Chondrocyte (in vitro differentiated cells): ENCODE results near the gene KRTAP10-11. TPM values are rescaled to one million over a fixed set of nuclear protein-coding genes. Genes with fewer than 3 reads are reported as not detected.

Source experiments
- DNase-seq: peaks from one replicate; pipeline ENCODE4 v3.0.0; 2021; ENCODE audit warnings: mixed read lengths, low spot score
- H3K27ac Mint-ChIP-seq: one replicate; pipeline ENCODE4 v1.8.0; 2021; ENCODE audit warnings: mild to moderate bottlenecking, moderate library complexity, mixed read lengths; ENCODE audit not compliant: unreplicated experiment
- H3K27me3 Mint-ChIP-seq: 2 replicates; pipeline ENCODE4 v1.8.0; 2021; ENCODE audit warnings: low read depth, mixed read lengths
- H3K36me3 Mint-ChIP-seq: 2 replicates; pipeline ENCODE4 v1.8.0; 2021; ENCODE audit warnings: low read depth, mixed read lengths
- H3K4me1 Mint-ChIP-seq: 2 replicates; pipeline ENCODE4 v1.8.0; 2021; ENCODE audit warnings: low read depth, mild to moderate bottlenecking, mixed read lengths
- H3K4me3 Mint-ChIP-seq: one replicate; pipeline ENCODE4 v1.8.0; 2021; ENCODE audit warnings: mild to moderate bottlenecking, moderate library complexity, mixed read lengths; ENCODE audit not compliant: unreplicated experiment
- H3K9me3 Mint-ChIP-seq: 2 replicates; pipeline ENCODE4 v1.8.0; 2021; ENCODE audit warnings: low read depth, mixed read lengths
- CTCF ChIP-seq: fragments of 200-600 bp; sonication (generic); IDR thresholded peaks from 2 replicates; pipeline ENCODE4 v1.5.0; 2021; ENCODE audit warnings: antibody characterized with exemption, mild to moderate bottlenecking, moderate library complexity
- total RNA-seq: library from RNA; stranded (reverse); gene quantifications from 3 replicates; pipeline ENCODE4 v1.2.1, GENCODE V29; 2021

The KRTAP10-11 gene
- total RNA-seq, 1 donor from 2014 or later = not detected

GRCh38 chr21:44648557-44649311 is 2.5 kb downstream of the KRTAP10-11 start:
- H3K9me3 Mint-ChIP-seq = peaks cover 14% of the 10 kb centered on the region
- no peak overlapping the region for H3K27ac Mint-ChIP-seq
- H3K36me3 Mint-ChIP-seq = peaks cover 6% of the 10 kb centered on the region
- no peak for TF ChIP-seq CTCF
- H3K4me1 Mint-ChIP-seq = no peaks in the 10 kb centered on the region
- H3K4me3 Mint-ChIP-seq = no peak overlapping the region
- peaks cover 26% of the 10 kb centered on the region for H3K27me3 Mint-ChIP-seq
- DNase-seq = no peak

- Mint-ChIP-seq H3K27me3 (peaks cover 29% of the 10 kb centered on the region), H3K4me1 (no peaks in the 10 kb centered on the region), H3K27ac (no peak overlapping the region), H3K4me3 (no peak overlapping the region), H3K36me3 (peaks cover 6% of the 10 kb centered on the region), H3K9me3 (peaks cover 5% of the 10 kb centered on the region)
- no peak for DNase-seq
- no peak for TF ChIP-seq CTCF
Measured at GRCh38 chr21:44649521-44650100, 3.4 kb downstream of the KRTAP10-11 start.

- H3K4me3 Mint-ChIP-seq = no peak overlapping the region
- no peak overlapping the region for H3K27ac Mint-ChIP-seq
- peaks cover 1% of the 10 kb centered on the region for H3K36me3 Mint-ChIP-seq
- DNase-seq = no peak
- H3K27me3 Mint-ChIP-seq = peaks cover 30% of the 10 kb centered on the region
- no peaks in the 10 kb centered on the region for H3K4me1 Mint-ChIP-seq
- no peak for TF ChIP-seq CTCF
- H3K9me3 Mint-ChIP-seq = no peaks in the 10 kb centered on the region
Measured at GRCh38 chr21:44650265-44650972, 4.2 kb downstream of the KRTAP10-11 start.

- TF ChIP-seq CTCF = no peak
- no peak for DNase-seq
- H3K36me3 Mint-ChIP-seq = peaks cover 2% of the 10 kb centered on the region
- H3K4me1 Mint-ChIP-seq = no peaks in the 10 kb centered on the region
- H3K9me3 Mint-ChIP-seq = peaks cover 4% of the 10 kb centered on the region
- H3K27me3 Mint-ChIP-seq = peaks cover 30% of the 10 kb centered on the region
- H3K27ac Mint-ChIP-seq = no peak overlapping the region
- H3K4me3 Mint-ChIP-seq = no peak overlapping the region
Measured at GRCh38 chr21:44650973-44651675, 4.9 kb downstream of the KRTAP10-11 start.

- Mint-ChIP-seq H3K4me3 (no peak overlapping the region), H3K27me3 (peaks cover 23% of the 10 kb centered on the region), H3K36me3 (peaks cover 7% of the 10 kb centered on the region), H3K27ac (no peak overlapping the region), H3K9me3 (peaks cover 19% of the 10 kb centered on the region), H3K4me1 (no peaks in the 10 kb centered on the region)
- no peak for DNase-seq
- no peak for TF ChIP-seq CTCF
Measured at GRCh38 chr21:44653123-44653522, 6.9 kb downstream of the KRTAP10-11 start.
